M059J (cell line): Measurements from ENCODE around the gene CUL7. TPM values are rescaled to one million over a fixed set of nuclear protein-coding genes. Genes with fewer than 3 reads are reported as not detected.
A peak's percentile ranks its signal among the peaks of the same experiment; 100 is the strongest.

ENCODE experiments used
- DNase-seq: peaks from one replicate; pipeline ENCODE4 v3.0.0-alpha.2; 2012; ENCODE audit warnings: low read depth
- total RNA-seq: library from RNA; depleted of rRNA; stranded (reverse); fragments of >200 nt; shearing (Covaris generic); gene quantifications from 2 replicates; pipeline ENCODE4 v1.2.3, GENCODE V29; 2014

The CUL7 gene
- total RNA-seq, 1 experiment from 2014 or later = 17.7 TPM

- no peak for DNase-seq
These were observed 23.7 kb upstream of the CUL7 start for GRCh38 chr6:43077333-43077809.

- peak; percentile 68 for DNase-seq
These were observed 23.0 kb upstream of the CUL7 start for GRCh38 chr6:43076464-43077332.

DNA sequence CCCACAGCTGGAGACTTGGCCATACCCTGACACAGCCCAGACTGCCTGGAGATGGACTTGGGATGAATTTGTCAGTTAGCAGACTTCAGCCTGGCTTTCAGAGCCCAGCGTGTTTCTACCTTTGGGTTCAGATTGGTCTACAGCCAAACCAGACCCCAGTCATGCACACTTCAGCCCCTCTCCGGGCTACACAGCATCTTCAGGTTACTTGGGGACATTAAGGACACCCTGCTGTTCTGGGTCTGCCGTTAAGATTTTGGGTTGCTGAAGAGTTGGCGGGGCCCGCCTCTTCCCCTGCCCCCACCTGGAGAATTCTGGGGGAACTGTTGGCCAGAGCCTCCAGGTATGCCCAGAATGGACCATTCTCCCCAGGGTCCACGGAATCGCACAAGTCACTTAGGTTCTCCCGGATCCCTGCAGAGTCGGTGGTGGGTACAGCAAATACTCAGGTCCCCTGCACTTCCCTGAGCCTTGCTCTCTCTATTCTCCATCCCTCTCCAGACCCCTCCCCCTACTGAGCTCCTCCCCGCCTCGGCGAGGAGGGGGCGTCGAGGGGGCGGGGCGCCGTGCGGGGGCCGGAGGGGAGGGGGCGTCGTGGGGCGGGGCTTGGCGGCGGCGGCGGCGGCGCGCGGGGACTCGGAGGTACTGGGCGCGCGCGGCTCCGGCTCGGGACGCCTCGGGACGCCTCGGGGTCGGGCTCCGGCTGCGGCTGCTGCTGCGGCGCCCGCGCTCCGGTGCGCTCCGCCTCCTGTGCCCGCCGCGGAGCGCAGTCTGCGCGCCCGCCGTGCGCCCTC, 22.2 kb upstream of the CUL7 start, which contains the start of gene PTK7:
Gene PTK7, plus strand, starts transcription at position 645 of the 794 bp plus-strand sequence. CDS start 175 bp downstream, outside the sequence.
- DNase-seq = peak; percentile 64

DNA sequence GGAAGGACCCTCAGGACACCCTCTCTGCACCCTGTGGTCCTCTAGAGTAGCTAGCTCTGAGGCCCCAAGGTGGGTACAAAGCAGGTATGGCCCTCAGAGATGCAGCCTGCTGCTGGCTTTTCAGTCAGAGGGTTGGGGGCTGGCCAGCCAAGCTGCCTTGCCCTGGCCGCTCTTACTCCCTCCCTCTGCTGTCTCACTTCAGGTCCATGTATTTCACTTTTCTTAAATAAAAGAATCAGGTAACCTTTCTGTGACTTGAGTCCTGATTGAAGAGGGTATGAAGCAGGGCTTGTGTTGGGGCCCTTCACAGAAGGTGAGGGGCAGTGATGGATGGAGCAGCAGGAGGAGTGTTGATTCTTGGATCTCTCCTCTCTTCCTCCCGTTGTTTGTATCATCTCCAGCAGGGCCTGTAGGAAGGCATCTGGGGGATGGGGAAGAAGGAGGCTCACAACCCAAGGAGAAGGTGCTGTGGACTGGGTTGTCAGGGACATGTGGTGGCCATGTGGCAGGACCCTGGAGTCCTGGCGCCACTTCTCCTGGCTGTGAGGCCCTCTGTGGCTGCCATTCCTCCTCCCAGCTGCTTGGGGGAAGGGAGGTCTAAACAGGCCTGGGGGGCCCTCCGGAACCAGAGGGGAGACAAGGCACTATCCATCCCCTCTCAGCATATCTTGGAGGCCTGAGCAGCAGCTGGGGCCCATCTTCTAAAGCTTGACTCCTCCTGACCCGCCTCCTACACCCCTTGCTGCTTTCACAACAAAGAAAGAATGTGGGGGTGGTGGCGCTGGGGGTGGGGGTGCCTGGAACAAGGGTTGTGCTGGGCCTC, 21.4 kb upstream of the CUL7 start:
- DNase-seq = no peak

DNA sequence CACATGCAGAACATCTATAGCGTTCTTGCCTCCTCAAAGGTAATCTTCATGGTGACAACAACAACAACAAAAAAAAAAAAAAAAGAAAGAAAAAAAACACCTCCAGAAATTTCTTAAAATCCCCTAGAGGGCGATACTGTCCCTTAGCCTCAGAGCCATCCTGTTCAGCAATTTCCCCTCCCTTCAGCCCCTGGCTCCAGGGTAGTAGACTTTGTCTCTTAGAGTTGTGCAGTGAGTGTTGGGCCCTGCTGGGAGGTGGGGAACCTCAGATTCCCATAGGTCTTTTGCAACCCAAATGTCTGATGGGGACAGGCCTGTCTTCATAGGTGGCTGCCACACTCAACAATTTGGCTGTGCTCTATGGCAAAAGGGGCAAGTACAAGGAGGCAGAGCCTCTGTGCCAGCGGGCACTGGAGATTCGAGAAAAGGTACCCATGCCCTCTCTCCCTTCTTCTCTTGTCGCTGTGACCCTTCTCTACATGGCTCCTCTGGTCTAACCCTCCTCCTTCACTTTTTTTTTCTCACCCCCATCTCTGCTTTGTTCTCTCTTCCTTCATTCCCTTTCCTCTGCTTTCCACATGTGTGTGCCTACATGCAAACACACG, 16.5 kb upstream of the CUL7 start:
- peak; percentile 69 for DNase-seq

DNA sequence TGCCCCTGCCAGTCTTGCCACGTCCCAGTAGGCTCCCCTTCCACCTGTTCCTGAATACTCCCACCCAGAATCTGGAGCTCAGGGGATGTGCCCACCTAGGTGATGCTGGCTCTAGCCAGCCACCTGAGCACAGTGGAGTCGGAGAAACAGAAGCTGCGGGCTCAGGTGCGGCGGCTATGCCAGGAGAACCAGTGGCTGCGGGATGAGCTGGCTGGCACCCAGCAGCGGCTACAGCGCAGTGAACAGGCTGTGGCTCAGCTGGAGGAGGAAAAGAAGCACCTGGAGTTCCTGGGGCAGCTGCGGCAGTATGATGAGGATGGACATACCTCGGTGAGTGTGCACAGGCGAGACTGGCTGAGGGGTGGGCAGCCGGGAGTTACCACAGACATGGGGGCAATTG, 9.2 kb upstream of the CUL7 start:
- no peak for DNase-seq

DNA sequence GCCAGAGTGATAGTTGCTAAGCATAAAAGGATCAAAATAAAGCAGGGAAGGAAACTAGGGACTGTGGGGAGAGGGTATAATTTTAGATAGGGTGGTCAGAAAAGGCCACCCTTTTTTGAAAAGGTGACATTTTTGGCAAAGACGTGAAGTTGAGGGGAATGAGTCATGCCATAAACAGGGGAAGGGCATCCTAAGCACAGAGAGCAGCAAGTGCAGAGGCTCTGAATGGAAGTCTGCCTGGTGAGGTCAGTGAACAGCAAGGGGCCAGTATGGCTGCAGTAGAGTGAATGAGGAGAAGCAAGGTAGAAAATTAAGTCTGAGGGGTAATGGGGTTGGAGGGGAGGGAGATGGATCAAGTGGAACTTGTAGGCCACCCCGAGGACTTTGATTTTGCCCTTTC, 8.2 kb upstream of the CUL7 start:
- peak; percentile 76 for DNase-seq

DNA sequence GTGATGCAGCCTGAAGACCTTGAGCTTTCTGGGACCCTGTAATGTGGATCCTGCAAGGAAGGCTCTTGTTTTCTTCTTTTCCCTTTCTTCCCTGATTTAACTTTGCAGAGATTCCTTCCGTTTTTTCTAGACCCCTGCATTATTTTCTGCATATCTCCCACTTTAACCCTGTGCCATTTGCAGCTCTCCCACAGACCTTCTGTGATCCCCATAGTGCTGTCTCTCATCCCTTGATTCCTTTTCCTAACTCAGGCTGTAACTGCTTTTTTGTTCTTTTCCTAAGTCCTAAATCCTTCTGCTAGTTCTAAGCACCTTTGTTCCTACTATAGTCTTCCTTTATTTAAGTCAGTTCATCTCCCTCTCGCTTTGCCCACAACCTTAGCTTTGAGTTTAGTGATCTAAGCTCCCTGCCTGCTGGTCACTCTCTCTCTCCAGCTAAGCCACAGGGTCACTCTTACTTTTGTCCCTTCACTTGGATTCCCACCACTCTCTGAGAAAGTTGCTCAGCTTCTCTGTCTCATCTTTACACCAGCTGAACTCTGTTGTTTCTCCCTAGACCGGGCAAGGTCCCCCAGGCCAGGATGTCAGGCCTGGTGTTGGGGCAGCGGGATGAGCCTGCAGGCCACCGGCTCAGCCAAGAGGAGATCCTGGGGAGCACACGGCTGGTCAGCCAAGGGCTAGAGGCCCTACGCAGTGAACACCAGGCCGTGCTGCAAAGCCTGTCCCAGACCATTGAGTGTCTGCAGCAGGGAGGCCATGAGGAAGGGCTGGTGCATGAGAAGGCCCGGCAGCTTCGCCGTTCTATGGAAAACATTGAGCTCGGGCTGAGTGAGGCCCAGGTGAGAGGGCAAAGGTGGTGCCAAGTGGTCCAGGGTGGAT, 7.3 kb upstream of the CUL7 start:
- no peak for DNase-seq

DNA sequence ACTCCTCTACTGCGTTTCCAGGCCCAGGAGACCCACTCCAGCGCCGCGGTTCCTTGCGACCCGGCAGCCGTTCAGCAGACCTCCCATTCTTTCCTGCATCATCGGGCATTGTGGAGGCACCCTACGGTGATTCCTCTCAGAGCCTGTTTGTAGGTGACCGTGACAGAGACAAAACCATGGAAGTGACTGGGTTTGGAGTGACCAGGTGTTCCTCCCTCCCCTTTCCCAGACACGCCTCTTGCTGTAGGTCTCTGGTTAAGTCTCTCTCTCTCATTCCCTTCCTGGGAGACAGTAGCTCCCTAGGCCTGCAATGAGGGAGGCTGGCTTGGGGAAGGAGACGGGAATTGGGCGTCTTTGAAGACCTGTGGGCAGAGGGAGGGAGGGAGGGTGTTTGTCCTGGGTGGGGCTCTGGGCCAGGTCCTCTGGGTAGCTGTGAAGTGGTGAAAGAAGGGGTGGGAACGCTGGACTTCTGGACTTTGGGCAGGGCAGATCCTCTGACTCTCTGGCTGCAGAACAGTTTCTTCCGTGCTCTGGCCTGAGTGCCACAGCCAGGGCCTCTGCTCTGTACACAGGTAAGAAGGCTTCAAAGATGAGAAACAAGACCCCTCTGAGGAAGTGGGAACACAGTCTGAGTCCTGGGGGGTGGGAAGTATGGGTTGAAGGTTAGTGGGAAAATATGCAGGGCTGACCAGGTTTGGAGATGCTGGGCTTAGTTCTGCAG, 6.5 kb upstream of the CUL7 start:
- DNase-seq = peak; percentile 55

DNA sequence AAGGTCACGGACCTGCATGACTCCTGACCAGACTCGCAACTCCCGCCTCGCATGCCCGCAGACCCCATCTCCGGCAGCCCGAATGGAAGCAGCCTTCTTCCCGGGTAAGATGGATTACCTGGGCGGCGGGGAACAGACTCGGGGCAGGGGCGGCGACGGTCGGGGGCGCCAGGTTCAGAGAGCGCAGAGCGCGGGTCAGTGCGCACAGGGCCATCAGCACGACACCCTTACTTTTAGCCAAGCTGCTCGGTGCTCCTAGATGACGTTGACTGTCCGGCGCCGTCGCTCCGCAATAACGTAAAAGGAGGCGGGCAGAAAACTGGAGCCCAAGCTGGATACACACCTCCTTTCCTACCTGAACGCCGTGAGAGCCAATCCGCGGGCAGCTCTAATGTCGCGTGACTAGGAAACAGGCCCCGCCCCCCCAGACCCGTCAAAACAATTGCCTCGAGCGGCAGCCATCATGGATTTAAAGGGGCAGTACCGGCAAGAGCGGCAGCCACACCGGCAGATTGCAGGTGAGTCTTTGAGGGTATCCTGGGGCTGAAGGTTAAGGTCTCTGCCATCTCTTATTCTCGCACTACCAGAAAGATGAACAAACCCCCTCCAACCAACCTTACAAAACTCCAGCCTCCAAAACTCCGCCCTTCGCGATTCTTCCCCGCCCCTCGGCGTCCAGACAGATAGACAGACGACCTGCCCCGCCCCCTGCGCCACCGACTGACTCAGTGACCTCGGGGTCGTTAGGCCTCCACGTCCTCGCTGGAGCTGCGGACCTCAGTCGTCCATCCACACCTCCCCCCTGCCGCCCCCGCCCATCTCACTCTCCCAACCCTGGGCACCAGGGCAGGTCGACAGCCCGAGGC, 5.8 kb upstream of the CUL7 start, which contains the start of the genes KLC4 and MRPL2:
Gene KLC4, plus strand, starts transcription at position 464 of the 866 bp plus-strand sequence. CDS start 1,705 bp downstream, outside the sequence.
Gene MRPL2, minus strand, starts transcription at position 267 of the 866 bp plus-strand sequence. Its CDS starts 53 bp downstream, at position 214.
- DNase-seq = peak; percentile 99

DNA sequence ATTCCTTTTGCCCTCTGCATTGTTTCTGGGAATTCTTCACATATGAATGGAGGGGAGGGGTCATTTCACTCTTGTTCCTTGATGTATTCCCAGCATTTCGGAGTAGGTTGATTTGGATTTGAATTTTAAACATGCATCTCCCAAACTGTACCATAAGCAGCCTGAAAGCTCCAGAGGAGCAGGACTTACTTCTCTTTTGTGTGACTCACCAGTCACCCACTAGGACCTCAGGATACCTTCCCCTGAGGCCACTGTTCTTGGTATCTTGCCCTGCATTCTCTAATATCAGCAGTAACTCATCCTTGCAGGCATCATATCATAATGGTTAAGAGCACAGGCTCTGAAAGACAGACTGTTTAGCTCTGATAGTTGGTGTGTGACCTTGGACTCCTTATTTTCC, 4.9 kb upstream of the CUL7 start:
- DNase-seq = peak; percentile 63

DNA sequence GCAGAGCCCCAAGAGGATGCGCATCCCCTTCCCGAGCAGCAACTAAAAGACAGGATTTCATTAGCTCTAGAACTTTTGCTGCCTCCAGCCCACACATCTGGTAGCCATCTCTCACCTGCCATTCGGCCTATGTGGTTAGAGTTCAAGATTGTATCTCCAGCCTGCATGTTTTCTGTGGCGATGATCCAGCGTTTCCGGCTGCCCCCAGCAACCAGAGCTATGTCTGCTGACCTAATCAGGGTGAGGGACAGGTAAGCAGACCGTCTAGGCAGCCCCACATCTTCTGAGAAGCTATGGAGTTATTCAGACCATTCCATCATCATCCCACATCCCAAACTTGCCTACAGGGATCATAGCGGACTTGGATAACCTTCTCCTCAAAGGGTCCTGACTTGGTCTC, 2.3 kb upstream of the CUL7 start:
- DNase-seq = no peak

DNA sequence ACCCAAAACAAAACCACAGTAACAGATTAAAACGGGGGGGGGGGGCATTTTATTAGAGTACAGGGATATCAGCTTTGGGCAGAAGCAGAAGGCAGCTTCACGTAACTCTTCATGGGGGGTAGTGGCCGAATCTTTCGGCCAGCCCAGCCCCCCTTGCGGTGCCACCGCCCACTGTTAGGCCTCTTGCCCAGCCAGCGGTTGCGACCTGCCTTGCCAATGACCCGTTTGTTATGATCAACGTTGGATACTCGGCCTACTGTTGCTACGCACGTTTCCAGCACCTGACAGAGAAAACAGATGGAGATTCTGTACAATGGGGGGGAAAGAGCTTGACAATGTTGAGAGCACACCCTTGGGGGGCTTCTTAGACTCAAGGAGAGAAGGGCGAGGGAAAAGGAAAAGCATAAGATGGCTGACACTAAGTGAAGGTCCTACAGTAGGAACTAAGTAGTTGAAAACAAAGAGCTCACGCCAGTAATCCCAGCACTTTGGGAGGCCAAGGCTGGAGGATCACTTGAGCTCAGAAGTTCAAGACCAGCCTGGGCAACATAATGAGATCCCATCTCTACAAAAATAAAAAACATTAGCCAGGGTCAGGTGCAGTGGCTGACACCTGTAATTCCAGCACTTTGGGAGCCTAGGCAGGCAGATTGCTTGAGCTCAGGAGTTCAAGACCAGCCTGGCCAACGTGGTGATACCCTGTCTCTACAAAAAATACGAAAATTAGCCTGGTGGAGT, 724 bp upstream of the CUL7 start:
- DNase-seq = peak; percentile 65

DNA sequence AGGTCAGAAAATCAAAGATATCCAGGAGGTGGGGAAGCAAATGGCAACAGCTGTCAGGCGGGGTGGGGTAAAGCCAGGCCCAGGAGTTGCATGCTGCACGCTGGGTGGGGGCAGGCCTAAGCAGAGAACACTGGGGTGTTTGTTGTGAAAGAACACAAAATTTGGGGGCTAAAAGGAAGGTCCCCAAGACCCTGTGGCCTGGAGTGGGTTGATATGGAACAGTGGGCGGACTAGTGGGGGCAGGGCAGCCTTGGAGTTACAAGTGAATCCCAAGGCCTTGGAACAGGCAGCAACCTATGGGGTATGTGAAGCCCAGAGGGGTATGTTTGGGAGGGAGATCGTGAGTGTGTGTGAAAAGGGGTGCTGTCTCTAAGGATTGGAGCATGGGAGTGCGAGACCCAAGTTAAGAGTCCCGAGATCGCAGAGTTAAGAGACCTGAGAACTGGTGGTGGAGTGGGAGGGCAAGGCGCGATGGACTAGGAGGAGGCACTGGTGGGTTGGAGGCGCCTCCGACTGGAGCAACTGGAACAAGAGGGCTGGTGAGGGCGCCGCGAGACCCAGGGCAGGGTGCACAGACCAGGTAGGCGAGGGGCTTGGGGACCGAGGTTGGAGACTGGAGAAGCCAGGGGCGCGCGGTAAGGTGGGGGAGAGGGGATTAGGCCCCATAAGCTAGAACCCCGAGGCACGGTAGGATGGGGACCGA, 658 bp downstream of the CUL7 start:
- no peak for DNase-seq

- DNase-seq = no peak
These were observed 1.3 kb downstream of the CUL7 start for GRCh38 chr6:43052225-43052841.

DNA sequence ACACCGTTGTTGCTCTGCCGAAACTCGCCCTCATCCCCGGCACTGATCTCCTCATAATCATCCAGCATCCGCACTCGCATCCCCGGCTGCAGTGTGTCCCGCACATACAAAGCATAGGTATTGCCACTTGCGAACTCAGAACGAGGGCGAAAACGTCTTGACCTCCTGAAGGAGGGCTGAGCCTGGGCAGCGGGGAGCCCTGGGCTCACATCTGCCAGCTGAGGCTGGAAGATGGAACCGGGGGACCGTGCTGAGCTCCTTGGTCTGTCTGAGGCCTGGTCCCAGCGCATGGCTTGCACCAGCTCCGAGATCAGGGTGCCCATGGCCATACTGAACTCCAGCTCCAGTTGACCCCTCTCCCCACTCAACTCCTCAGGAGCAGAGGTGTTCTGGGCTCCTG, 2.7 kb downstream of the CUL7 start:
- no peak for DNase-seq

DNA sequence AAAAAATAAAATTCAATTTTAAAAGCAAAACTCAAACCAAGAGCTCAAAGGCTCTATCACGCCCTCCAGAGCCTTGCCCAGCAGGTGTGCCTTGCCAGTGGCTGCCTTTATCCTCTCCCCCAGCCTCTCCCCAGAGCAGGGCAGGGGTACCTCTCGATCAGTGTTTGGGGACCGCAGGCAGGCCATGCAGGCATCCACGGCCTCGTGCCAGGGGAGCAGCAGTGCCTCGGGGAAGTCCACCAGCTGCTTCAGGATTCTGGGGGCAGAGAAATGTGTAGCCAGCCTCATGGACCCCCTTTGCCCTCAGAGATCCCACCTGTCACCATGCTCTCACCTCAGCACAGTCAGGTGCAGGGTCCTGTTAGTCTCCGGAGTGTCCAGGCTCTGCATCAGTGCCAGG, 5.7 kb downstream of the CUL7 start:
- DNase-seq = no peak
